B cell (primary cell): ENCODE data around the gene TGFBR1. TPM values are rescaled to one million over a fixed set of nuclear protein-coding genes. Genes with fewer than 3 reads are reported as not detected.

Source experiments
- ATAC-seq: fragments of 200-7000 bp; cut with Tn5 transposase; one replicate; pipeline ENCODE4 v1.10.0; 2021; ENCODE audit warnings: low read depth, mild to moderate bottlenecking, moderate number of reproducible peaks, moderate library complexity
- CTCF ChIA-PET: fragments of 350-600 bp; sonication (Branson Sonifier 250); formaldehyde crosslinking; loops from one replicate; lab custom pipeline; 2021; ENCODE audit warnings: antibody characterized with exemption, inconsistent platforms; lab: Charles Lee
- POLR2A ChIA-PET: fragments of 350-600 bp; sonication (Branson Sonifier 250); formaldehyde crosslinking; loops from one replicate; lab custom pipeline; 2021; ENCODE audit warnings: antibody characterized with exemption; lab: Charles Lee
- DNase-seq: peaks from one replicate; pipeline ENCODE4 v3.0.0; 2013
- H2AFZ ChIP-seq: 2 replicates; pipeline ENCODE4 v1.6.1; 2012; ENCODE audit warnings: mild to moderate bottlenecking, low read depth, low read length; ENCODE audit not compliant: insufficient read depth, poor library complexity, severe bottlenecking
- H3K27ac ChIP-seq, 2 donors: 1 replicate in 1 of 2; 2 replicates in 1 of 2; pipeline ENCODE4 v1.5.1; 2012 to 2013; ENCODE audit warnings: low read length in 2 of 2, mild to moderate bottlenecking in 2 of 2, moderate library complexity in 1 of 2
- H3K27me3 ChIP-seq, 4 experiments: fragments of 200-600 bp in 1 of 4; sonication (generic) in 1 of 4; replicated peaks in 1 of 4; 1 replicate in 2 of 4; 2 replicates in 2 of 4; pipeline versions ENCODE4 v1.6.1 to v1.7.0; 2013 to 2016; ENCODE audit warnings: low read length in 3 of 4, mild to moderate bottlenecking in 2 of 4, mixed read lengths in 1 of 4, moderate library complexity in 1 of 4; ENCODE audit not compliant: insufficient read depth in 4 of 4, control insufficient read depth in 3 of 4; ENCODE audit errors: control extremely low read depth in 1 of 4
- H3K36me3 ChIP-seq, 2 experiments: replicated peaks in 1 of 2; 1 replicate in 1 of 2; 2 replicates in 1 of 2; pipeline versions ENCODE4 v1.6.1 to v1.7.1; 2013; ENCODE audit warnings: low read length in 1 of 2; ENCODE audit not compliant: insufficient read depth in 2 of 2, control insufficient read depth in 1 of 2; ENCODE audit errors: control extremely low read depth in 1 of 2, extremely low read depth in 1 of 2
- H3K4me1 ChIP-seq, 2 donors: fragments of 200-600 bp in 1 of 2; sonication (generic) in 1 of 2; 1 replicate in 1 of 2; 2 replicates in 1 of 2; pipeline versions ENCODE4 v1.5.1 to v1.6.1; 2013 to 2017; ENCODE audit warnings: low read length in 2 of 2; ENCODE audit not compliant: control insufficient read depth in 2 of 2, insufficient read depth in 2 of 2
- H3K4me2 ChIP-seq: replicated peaks from 2 replicates; pipeline ENCODE3; 2012; ENCODE audit warnings: mild to moderate bottlenecking, low read depth, low read length; ENCODE audit not compliant: poor library complexity, severe bottlenecking
- H3K4me3 ChIP-seq, 5 experiments: fragments of 200-600 bp in 1 of 5; sonication (generic) in 1 of 5; 1 replicate in 3 of 5; 2 replicates in 2 of 5; pipeline versions ENCODE4 v1.5.1 to v1.7.0; 2011 to 2016; ENCODE audit warnings: low read length in 4 of 5, mild to moderate bottlenecking in 4 of 5, low read depth in 2 of 5, control low read depth in 1 of 5, moderate library complexity in 1 of 5; ENCODE audit not compliant: insufficient read depth in 1 of 5; ENCODE audit errors: control extremely low read depth in 1 of 5, extremely low read depth in 1 of 5
- H3K79me2 ChIP-seq: fragments of 200-600 bp; sonication (generic); one replicate; pipeline ENCODE4 v1.6.0; 2016; ENCODE audit warnings: low read length; ENCODE audit not compliant: control insufficient read depth, insufficient read depth
- H3K9ac ChIP-seq: fragments of 200-600 bp; sonication (generic); 2 replicates; pipeline ENCODE4 v1.6.1; 2017; ENCODE audit warnings: mild to moderate bottlenecking, low read length, moderate library complexity
- H3K9me3 ChIP-seq, 3 donors: one replicate each; pipeline versions ENCODE4 v1.6.1 to v1.7.1; 2013; ENCODE audit warnings: low read length in 2 of 3; ENCODE audit not compliant: control insufficient read depth in 2 of 3, insufficient read depth in 1 of 3; ENCODE audit errors: control extremely low read depth in 1 of 3
- H4K20me1 ChIP-seq: 2 replicates; pipeline ENCODE4 v1.6.0; 2012; ENCODE audit warnings: mild to moderate bottlenecking, low read length; ENCODE audit not compliant: insufficient read depth, control insufficient read depth, poor library complexity, severe bottlenecking
- H3K27ac Mint-ChIP-seq: one replicate; pipeline ENCODE4 v1.8.0; 2021; ENCODE audit warnings: mixed read lengths
- H3K27me3 Mint-ChIP-seq: one replicate; pipeline ENCODE4 v1.8.0; 2021; ENCODE audit warnings: mixed read lengths
- H3K4me1 Mint-ChIP-seq: one replicate; pipeline ENCODE4 v1.8.0; 2021; ENCODE audit warnings: mixed read lengths
- H3K4me3 Mint-ChIP-seq: one replicate; pipeline ENCODE4 v1.8.0; 2021; ENCODE audit warnings: mixed read lengths
- H3K9me3 Mint-ChIP-seq: one replicate; pipeline ENCODE4 v1.8.0; 2022; ENCODE audit warnings: mixed read lengths; ENCODE audit not compliant: insufficient read depth
- CTCF ChIP-seq: fragments of 200-600 bp; IDR thresholded peaks from one replicate; pipeline ENCODE4 v1.8.0; 2022; ENCODE audit warnings: antibody characterized with exemption, mild to moderate bottlenecking
- EZH2 ChIP-seq: IDR thresholded peaks from 2 replicates; pipeline ENCODE4 v1.6.1; 2012; ENCODE audit warnings: borderline replicate concordance, low read depth, mild to moderate bottlenecking, moderate library complexity, low read length; ENCODE audit not compliant: insufficient read depth, poor library complexity, severe bottlenecking
- WGBS: methylation state at CpG from one replicate; pipeline ENCODE4 v1.1.5; 2013; ENCODE audit warnings: missing lambda C conversion rate; ENCODE audit not compliant: insufficient coverage; 5-methylcytosine and 5-hydroxymethylcytosine counted together
- intact Hi-C: fragments of 100-400 bp; cut with micrococcal nuclease; formaldehyde crosslinking; loops from one replicate; pipeline ENCODE4 v1.10.0; 2022
- polyA plus RNA-seq: library from polyadenylated mRNA; depleted of rRNA; stranded (reverse); fragments of >200 nt; gene quantifications from 2 replicates; pipeline ENCODE4 v1.2.3, GENCODE V29; 2012
- small RNA-seq: library from RNA; depleted of rRNA; stranded (forward); fragments of <200 nt; gene quantifications from one replicate; pipeline ENCODE3, GENCODE V24; 2012; ENCODE audit warnings: low replicate concordance, low read depth; ENCODE audit not compliant: insufficient read length
- total RNA-seq, 2 donors: library from RNA; stranded (reverse); fragments of 120-200 nt in 1 of 2; gene quantifications; 1 replicate in 1 of 2; 2 replicates in 1 of 2; pipeline versions ENCODE4 v1.2.3 to v1.2.4, GENCODE V29; 2013 to 2022

Gene TGFBR1
- total and polyA plus RNA-seq, 2 donors (not counting 1 experiment from before 2014, with no cell fraction given): 3.0 to 60.7 TPM

GRCh38 chr9:99199938-99200539 lies 95.1 kb downstream of the TGFBR1 start:
- H3K4me3 ChIP-seq: no peak overlapping the region
- H3K4me2 ChIP-seq: no peak overlapping the region
- no peaks in the 10 kb centered on the region for H3K79me2 ChIP-seq
- Mint-ChIP-seq H3K4me1 (peaks cover 8% of the 10 kb centered on the region), H3K27ac (no peak overlapping the region), H3K4me3 (no peak overlapping the region), H3K9me3 (no peaks in the 10 kb centered on the region), H3K27me3 (no peaks in the 10 kb centered on the region)
- H3K27ac ChIP-seq: no peak overlapping the region
- no peaks in the 10 kb centered on the region for H3K27me3 ChIP-seq
- intact Hi-C loops: no loop called here
- TF ChIP-seq CTCF (no peak), EZH2 (no peak)
- H2AFZ ChIP-seq: no peak overlapping the region
- DNase-seq: no peak
- 80% methylated on average over 8 of the region's 8 CpGs for WGBS
- ChIA-PET CTCF (interaction anchor here (1.1 to 3.2 kb wide), 3 partner anchors 12 to 32 kb away, joined by 3 to 10 read pairs (median 3); no protein-coding TSS in a partner anchor), POLR2A (no interaction called here)
- no peaks in the 10 kb centered on the region for H3K4me1 ChIP-seq
- H3K9me3 ChIP-seq: no peaks in the 10 kb centered on the region
- H3K9ac ChIP-seq: no peak overlapping the region
- H4K20me1 ChIP-seq: no peaks in the 10 kb centered on the region
- H3K36me3 ChIP-seq: no peaks in the 10 kb centered on the region
- ATAC-seq: peak; percentile 53

GRCh38 chr9:99201603-99202002 lies 96.7 kb downstream of the TGFBR1 start:
- Histone ChIP-seq H3K27ac (no peak overlapping the region), H3K79me2 (no peaks in the 10 kb centered on the region), H2AFZ (no peak overlapping the region), H3K9me3 (no peaks in the 10 kb centered on the region), H3K27me3 (no peaks in the 10 kb centered on the region), H3K4me1 (no peaks in the 10 kb centered on the region), H3K4me3 (no peak overlapping the region), H3K9ac (no peak overlapping the region), H4K20me1 (no peaks in the 10 kb centered on the region), H3K4me2 (no peak overlapping the region), H3K36me3 (no peaks in the 10 kb centered on the region)
- ATAC-seq (no peak), DNase-seq (no peak)
- ChIA-PET POLR2A (no interaction called here), CTCF (interaction anchor here (1.1 to 3.2 kb wide), 3 partner anchors 10 to 30 kb away, joined by 3 to 10 read pairs (median 4); no protein-coding TSS in a partner anchor)
- intact Hi-C loops: no loop called here
- Mint-ChIP-seq H3K4me3 (no peak overlapping the region), H3K27ac (no peak overlapping the region), H3K4me1 (peaks cover 5% of the 10 kb centered on the region), H3K9me3 (no peaks in the 10 kb centered on the region), H3K27me3 (no peaks in the 10 kb centered on the region)
- 100% methylated on average over 4 of the region's 5 CpGs for WGBS
- TF ChIP-seq EZH2 (no peak), CTCF (no peak)

Small RNA genes within 50 kb of the gene (small RNA-seq; reads per million reads assigned to genes)
- gene RN7SL794P (not detected), gene RNA5SP290 (not detected)

Other genes starting within 250 kb of the TGFBR1 start
- not detected in 2 replicates for gene COL15A1, start 161.2 kb upstream of the TGFBR1 start, total RNA-seq
- gene COL15A1, start 161.2 kb upstream of the TGFBR1 start, polyA plus RNA-seq: not detected in 2 replicates
- gene ALG2, start 116.8 kb downstream of the TGFBR1 start, total RNA-seq: 42.6 and 46.3 TPM in 2 replicates
- gene ALG2, start 116.8 kb downstream of the TGFBR1 start, polyA plus RNA-seq: 14.3 and 21.5 TPM in 2 replicates
- gene SEC61B, start 117.2 kb downstream of the TGFBR1 start, total RNA-seq: 70.2 and 78.2 TPM in 2 replicates
- 92.1 and 110 TPM in 2 replicates for gene SEC61B, start 117.2 kb downstream of the TGFBR1 start, polyA plus RNA-seq